Lower leg skin (tissue), 4 donors: Measurements from ENCODE around the gene NADK. TPM values are rescaled to one million over a fixed set of nuclear protein-coding genes. Genes with fewer than 3 reads are reported as not detected.

Experiments used
- DNase-seq, 2 donors: peaks; one replicate each; pipeline ENCODE4 v3.0.0-alpha.2; 2019; ENCODE audit warnings: low spot score in 2 of 2
- H3K4me3 ChIP-seq: fragments of 200-600 bp; sonication (generic); 2 replicates; pipeline ENCODE4 v1.5.1; 2017; ENCODE audit warnings: mild to moderate bottlenecking, low read depth; ENCODE audit not compliant: poor library complexity, severe bottlenecking
- POLR2A ChIP-seq, 2 donors: fragments of 450-650 bp; IDR thresholded peaks; one replicate each; pipeline ENCODE4 v1.6.1; 2016 to 2017; ENCODE audit warnings: antibody characterized with exemption in 2 of 2, mild to moderate bottlenecking in 1 of 2, moderate library complexity in 1 of 2
- WGBS, 2 donors: methylation state at CpG; one replicate each; pipeline ENCODE4 v1.1.5; 2018; 5-methylcytosine and 5-hydroxymethylcytosine counted together
- intact Hi-C: fragments of 100-400 bp; cut with DNase I; formaldehyde crosslinking; loops from one replicate; pipeline ENCODE4 v1.15.0; 2023; ENCODE audit warnings: low total_unique reads
- total RNA-seq, 4 donors: library from RNA; depleted of rRNA; stranded (reverse); fragments of >200 nt; gene quantifications; one replicate each; pipeline ENCODE4 v1.1.0, GENCODE V29; 2016
- TF ChIP-seq, protein P1 (sequence below), 3 donors: fragments of 450-650 bp; IDR thresholded peaks; one replicate each; pipeline ENCODE4 v1.5.1; 2016; ENCODE audit warnings: antibody characterized with exemption in 3 of 3, mild to moderate bottlenecking in 3 of 3, moderate library complexity in 2 of 3

Gene NADK
- total RNA-seq, 4 donors from 2014 or later = 45.4 to 58.0 (median 54.2) TPM

DNA sequence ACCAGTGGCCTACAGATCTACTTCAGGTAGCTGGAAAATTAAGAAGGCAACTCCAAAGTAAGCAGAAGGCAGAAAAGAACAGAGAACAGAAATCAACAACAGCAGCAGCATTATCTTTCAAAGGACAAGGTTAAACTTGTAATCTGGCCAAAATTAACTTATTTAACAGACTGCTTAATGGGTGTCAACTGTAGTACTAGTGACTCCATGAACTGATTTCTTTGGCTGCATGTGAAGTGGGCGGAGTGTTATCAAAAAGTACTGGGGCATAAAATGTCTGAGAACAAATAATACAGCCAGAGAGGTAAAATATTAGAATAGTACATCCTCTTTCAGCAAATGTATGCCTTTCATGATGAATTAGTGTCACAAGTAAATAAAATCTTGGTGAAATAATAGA, 24.6 kb upstream of the NADK start:
- TF ChIP-seq, protein P1, sequence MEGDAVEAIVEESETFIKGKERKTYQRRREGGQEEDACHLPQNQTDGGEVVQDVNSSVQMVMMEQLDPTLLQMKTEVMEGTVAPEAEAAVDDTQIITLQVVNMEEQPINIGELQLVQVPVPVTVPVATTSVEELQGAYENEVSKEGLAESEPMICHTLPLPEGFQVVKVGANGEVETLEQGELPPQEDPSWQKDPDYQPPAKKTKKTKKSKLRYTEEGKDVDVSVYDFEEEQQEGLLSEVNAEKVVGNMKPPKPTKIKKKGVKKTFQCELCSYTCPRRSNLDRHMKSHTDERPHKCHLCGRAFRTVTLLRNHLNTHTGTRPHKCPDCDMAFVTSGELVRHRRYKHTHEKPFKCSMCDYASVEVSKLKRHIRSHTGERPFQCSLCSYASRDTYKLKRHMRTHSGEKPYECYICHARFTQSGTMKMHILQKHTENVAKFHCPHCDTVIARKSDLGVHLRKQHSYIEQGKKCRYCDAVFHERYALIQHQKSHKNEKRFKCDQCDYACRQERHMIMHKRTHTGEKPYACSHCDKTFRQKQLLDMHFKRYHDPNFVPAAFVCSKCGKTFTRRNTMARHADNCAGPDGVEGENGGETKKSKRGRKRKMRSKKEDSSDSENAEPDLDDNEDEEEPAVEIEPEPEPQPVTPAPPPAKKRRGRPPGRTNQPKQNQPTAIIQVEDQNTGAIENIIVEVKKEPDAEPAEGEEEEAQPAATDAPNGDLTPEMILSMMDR (IDR thresholded peaks at IDR 0.05) = no peak
- TF ChIP-seq POLR2A (IDR thresholded peaks at IDR 0.05) = no peak
- intact Hi-C loops = no loop called here

GRCh38 chr1:1799716-1800115, 21.4 kb upstream of the NADK start:
- no peak for DNase-seq
- 89 to 90% methylated on average over 5 of the region's 5 CpGs for WGBS, 2 donors
- intact Hi-C loops = no loop called here
- TF ChIP-seq POLR2A (IDR thresholded peaks at IDR 0.05) = no peak
- TF ChIP-seq, protein P1 (IDR thresholded peaks at IDR 0.05) = no peak
- no peak overlapping the region for H3K4me3 ChIP-seq

More for the DNA sequence above, 24.6 kb upstream of the NADK start:
- WGBS, 2 donors = 100% methylated on average over 1 of the region's 1 CpG
- no peak for DNase-seq
- H3K4me3 ChIP-seq = no peak overlapping the region

DNA sequence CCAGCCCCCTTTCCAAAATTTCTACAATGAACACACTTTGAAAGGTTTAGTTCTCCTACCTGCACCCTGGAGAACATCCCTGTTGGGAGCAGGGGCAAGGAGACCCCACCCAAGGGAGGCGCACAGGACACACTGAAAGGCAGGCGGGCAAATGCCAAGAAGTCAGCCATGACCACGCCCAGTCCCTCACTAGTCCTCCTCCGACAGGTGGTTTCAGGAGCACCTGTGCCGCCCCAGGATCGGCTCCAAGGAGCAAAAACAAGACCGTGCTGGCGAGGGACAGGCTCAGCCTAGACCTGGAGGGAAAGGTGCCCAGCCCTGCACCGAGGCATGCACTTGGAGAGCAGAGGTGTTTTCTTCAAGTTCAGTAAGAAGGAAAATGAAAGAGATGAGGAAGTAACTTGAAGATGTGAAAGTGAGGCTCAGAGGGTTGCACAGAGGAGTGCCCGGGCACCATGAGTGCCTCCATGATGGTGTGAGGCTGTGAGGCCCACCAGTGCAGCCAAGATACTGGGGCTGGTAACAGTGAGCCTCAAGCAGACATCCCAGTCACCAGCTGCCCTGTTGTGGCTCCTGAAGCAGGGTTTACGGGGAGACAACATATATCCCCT, 19.6 kb upstream of the NADK start:
- TF ChIP-seq POLR2A (IDR thresholded peaks at IDR 0.05) = no peak
- TF ChIP-seq, protein P1 (IDR thresholded peaks at IDR 0.05) = no peak
- 66 to 76% methylated on average over 8 to 11 of the region's 11 CpGs for whole genome bisulfite sequencing, 2 donors

DNA sequence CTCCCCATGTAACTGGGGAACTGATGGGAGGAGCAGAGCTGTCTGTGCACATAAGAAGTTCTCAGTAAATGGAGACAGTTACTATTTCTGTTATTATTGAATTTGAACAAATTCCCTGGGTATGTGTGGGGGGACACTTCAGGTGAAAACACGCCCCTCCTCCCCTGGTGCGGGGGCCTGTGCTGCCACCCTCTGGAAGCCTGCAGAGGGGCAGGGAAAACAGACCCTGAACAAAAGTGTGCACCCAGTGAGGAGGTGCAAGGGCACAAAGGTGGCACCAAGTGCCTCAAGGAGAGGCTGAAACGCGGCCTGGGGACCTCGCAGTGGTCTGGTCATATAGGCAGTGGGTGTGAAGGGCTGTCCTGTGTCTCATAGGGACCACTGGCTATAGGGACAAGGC, 18.2 kb upstream of the NADK start:
- TF ChIP-seq, protein P1 (IDR thresholded peaks at IDR 0.05) = no peak
- no peak for TF ChIP-seq POLR2A (IDR thresholded peaks at IDR 0.05)
- DNase-seq = no peak
- no peak overlapping the region for H3K4me3 ChIP-seq
- intact Hi-C loops = no loop called here
- 88 to 89% methylated on average over 5 of the region's 5 CpGs for WGBS, 2 donors

More for the DNA sequence above, 19.6 kb upstream of the NADK start:
- intact Hi-C loops = no loop called here
- H3K4me3 ChIP-seq = no peak overlapping the region
- no peak for DNase-seq

- no peak overlapping the region for H3K4me3 ChIP-seq
- TF ChIP-seq POLR2A (IDR thresholded peaks at IDR 0.05) = no peak
- TF ChIP-seq, protein P1 (IDR thresholded peaks at IDR 0.05) = no peak
- intact Hi-C loops = no loop called here
- no peak for DNase-seq
- 93 to 95% methylated on average over 10 of the region's 10 CpGs for WGBS, 2 donors
Observed at GRCh38 chr1:1794999-1795398, 16.7 kb upstream of the NADK start.
